Midbrain (tissue), 1 donor: Measurements from ENCODE around the gene CAPS.

Experiments
- DNase-seq: peaks from one replicate; lab custom pipeline; 2025; lab: John Stamatoyannopoulos, UW

Gene CAPS

GRCh38 chr19:5908773-5909442 is 5.1 kb upstream of the CAPS start:
- no peak for DNase-seq

DNA sequence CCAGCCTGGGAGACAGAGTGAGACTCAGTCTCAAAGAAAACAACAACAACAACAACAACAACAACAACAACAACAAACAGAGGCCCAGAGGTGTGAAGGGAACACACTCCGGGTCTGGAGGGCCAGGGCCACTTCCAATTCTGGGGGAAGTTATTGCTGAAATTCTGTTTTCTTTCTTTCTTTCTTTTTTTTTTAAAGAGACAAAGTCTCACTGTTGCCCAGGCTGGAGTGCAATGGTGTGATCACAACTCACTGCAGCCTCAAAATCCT is 3.5 kb upstream of the CAPS start:
- DNase-seq: no peak

DNA sequence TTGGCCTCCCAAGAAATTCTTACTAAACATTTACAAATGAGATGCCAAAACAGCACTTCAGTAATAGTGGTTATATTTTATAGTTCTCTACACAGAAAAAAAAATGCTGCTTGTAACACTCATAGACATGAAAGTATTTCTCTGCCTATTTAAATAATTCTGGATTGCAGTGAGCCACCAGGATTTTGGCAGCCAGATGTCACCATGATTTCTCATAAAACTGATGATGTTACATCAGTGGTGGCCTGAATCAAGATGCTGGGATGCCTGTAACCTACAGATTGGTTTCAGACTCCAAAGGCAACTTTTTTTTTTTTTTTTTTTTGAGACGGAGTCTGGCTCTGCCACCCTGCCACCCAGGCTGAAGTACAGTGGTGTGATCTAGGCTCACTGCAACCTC is 2.7 kb upstream of the CAPS start:
- DNase-seq: no peak

GRCh38 chr19:5914358-5914774 is 312 bp downstream of the CAPS start:
- DNase-seq: no peak

DNA sequence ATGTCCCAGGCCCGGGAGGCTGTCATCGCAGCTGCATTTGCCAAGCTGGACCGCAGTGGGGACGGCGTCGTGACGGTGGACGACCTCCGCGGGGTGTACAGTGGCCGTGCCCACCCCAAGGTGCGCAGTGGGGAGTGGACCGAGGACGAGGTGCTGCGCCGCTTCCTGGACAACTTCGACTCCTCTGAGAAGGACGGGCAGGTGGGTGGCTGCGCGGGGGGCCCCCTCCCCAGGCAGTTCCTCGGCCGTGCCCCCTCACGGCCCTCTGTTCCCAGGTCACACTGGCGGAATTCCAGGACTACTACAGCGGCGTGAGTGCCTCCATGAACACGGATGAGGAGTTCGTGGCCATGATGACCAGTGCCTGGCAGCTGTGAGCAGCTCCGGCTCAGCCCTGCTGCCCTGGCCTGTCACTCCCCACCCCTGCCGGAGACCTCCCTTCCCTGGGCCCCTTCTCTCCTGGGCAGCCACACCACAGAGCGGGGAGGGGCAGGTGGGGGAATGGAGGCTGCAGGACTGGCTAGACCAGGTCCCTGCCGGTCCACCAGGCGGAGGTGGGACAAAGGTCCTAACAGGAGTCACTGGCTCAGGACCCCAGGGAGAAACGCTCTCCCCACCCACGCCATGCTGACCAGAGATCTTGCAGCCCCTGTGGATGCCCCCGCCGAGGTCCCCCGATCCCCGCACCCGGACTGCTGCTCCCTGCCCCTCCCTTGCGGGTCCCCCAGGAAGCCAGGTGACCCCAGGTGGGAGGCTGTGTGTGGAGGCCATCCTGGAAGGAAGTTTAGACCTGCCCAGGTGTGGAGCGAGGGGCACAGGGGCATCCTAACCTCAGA is 1.1 kb downstream of the CAPS start:
- DNase-seq: no peak

DNA sequence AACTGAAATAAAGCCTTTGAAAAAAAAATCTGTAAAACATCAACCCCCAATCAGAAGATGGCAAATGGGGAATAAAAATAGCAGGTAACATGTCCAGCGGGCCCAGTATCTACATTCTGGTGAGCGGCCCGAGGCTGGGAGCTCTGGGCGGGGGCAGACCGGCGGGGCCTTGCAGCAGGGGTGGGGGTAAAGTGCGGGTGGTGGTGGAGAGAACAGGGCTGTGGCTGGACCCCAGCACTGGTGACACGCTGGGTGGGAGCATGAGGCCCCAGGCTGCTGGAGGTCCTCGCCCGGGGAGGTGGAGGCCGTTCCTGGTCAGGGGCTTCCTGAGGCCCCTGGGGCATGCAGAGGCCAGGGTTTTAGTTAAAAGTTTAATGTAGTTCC is 1.7 kb downstream of the CAPS start:
- DNase-seq: no peak

GRCh38 chr19:5916181-5916708 is 2.2 kb downstream of the CAPS start:
- no peak for DNase-seq

DNA sequence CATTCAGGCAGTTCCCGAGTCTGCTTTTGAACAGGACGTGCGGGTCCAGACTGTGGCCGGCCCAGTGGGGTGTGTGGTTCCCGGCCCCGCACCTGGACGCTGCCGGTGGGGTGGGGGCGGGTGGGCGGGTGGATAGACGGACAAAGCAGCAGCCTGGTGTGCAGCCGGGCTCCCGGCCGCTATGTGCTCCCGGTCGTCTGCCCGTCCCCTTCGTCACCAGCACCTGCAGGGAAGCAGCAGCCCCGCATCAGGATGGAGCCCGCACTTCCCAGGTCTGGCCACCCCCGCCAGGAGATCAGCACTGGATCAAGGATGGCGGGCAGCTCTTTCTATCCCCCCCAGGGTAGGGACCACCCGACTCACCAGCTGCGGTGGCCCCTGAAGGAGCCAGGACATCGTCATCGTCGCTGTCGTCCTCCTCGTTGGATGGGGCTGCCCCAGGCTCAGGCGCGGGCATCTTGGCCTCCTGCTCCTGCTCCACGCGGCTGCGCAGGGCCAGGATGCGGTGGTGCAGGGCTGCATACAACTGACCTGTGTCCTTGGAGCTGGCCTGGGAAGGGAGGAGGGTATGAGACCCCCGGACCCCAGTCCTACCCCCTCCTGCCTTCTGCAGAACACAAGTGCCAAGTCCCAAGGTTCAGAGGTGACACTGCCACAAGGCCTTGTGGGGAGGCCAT is 3.5 kb downstream of the CAPS start:
- DNase-seq: no peak

- no peak for DNase-seq
Measured at GRCh38 chr19:5918463-5919079, 4.5 kb downstream of the CAPS start.

GRCh38 chr19:5921516-5922160 is 7.6 kb downstream of the CAPS start:
- DNase-seq: no peak

DNA sequence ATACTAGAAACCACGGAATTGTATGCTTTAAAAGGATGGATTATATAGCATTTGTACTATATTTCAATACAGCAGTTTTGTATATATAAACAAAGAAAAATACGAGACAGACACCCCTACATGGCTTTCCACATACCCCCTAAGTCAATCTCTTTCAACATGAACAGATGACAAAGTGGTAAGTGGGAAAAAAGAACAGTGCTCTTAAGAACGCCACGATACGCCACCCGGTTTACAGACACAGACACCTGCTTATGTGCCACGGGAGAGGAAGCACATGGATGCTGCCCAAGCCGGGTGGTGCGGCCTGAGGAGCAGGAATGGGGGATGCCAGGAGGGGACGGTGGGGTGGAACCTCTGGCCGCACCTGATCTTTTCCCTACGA is 8.1 kb downstream of the CAPS start:
- no peak for DNase-seq

GRCh38 chr19:5923356-5923755 is 9.3 kb downstream of the CAPS start:
- no peak for DNase-seq

GRCh38 chr19:5925830-5926427 is 11.9 kb downstream of the CAPS start:
- no peak for DNase-seq

- no peak for DNase-seq
Measured at GRCh38 chr19:5926641-5927440, 12.8 kb downstream of the CAPS start.

- DNase-seq: no peak
Measured at GRCh38 chr19:5927441-5927821, 13.4 kb downstream of the CAPS start.

DNA sequence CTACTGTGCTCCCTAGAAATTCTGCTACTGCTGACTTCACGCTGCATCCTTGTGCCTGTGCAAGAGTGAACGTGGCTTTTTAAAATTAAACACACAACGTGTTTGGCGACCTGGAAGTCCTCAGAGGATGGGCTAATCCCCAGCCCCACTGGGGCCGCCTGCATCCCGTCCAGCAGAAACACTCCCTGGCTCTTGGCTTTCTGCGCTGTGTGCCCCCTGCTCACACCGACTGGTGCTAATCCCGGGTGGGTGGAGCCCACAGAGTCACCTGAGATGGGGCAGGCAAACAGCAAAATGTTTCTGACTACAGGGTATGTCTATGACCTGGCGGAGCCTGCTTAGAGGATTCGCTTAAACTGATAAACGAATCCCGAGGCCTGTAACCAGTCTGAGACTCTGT is 15.1 kb downstream of the CAPS start:
- no peak for DNase-seq

DNA sequence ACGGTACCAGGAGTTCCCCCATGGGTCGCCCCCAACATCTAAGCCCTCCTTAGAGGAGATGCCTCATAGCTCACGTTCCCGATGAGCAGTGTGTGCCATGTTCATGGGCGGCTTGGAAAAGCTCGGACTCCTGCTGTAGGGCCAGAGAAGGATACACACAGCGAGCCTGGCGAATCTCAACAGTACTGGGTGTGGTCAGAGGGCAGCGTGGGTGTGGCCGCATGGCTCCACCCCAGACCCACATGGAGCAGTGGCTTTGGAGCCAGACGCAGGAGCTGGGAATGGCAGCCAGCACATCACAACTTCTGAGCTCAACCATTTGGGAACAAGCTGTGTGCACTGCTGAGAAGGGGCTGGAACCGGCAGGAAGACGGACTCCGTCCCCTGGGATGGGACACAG is 15.6 kb downstream of the CAPS start:
- no peak for DNase-seq

GRCh38 chr19:5931251-5931650 is 17.2 kb downstream of the CAPS start:
- no peak for DNase-seq

- DNase-seq: no peak
Measured at GRCh38 chr19:5932146-5932545, 18.1 kb downstream of the CAPS start.

- no peak for DNase-seq
Measured at GRCh38 chr19:5932609-5933262, 18.7 kb downstream of the CAPS start.
